Sigmoid colon (tissue), 4 donors: ENCODE measurements around the gene STAT2.

Source experiments
- CTCF ChIP-seq, 4 experiments: fragments of 450-650 bp in 3 of 4; fragments of 200-600 bp in 1 of 4; IDR thresholded peaks; one replicate each; pipeline ENCODE4 v1.5.1; 2016 to 2019; ENCODE audit warnings: antibody characterized with exemption in 4 of 4, mild to moderate bottlenecking in 3 of 4, moderate library complexity in 2 of 4
- EP300 ChIP-seq, 4 donors: sonication (generic); formaldehyde crosslinking; IDR thresholded peaks; one replicate each; pipeline ENCODE4 v1.6.1; 2017; ENCODE audit warnings: antibody characterized with exemption in 4 of 4
- POLR2A ChIP-seq, 2 donors: fragments of 450-650 bp; IDR thresholded peaks; one replicate each; pipeline ENCODE4 v1.6.1; 2016; ENCODE audit warnings: antibody characterized with exemption in 2 of 2, mild to moderate bottlenecking in 2 of 2, moderate library complexity in 2 of 2
- POLR2AphosphoS5 ChIP-seq, 4 donors: sonication (generic); formaldehyde crosslinking; IDR thresholded peaks; one replicate each; pipeline ENCODE4 v1.6.1; 2017; ENCODE audit warnings: antibody characterized with exemption in 4 of 4

GRCh38 chr12:56296295-56296694 is 63.6 kb downstream of the STAT2 start:
- TF ChIP-seq POLR2A (IDR thresholded peaks at IDR 0.05): no peak
- no peak for TF ChIP-seq CTCF (IDR thresholded peaks at IDR 0.05)
- TF ChIP-seq POLR2AphosphoS5 (IDR thresholded peaks at IDR 0.05): no peak
- TF ChIP-seq EP300 (IDR thresholded peaks at IDR 0.05): no peak
